Activated CD8-positive, alpha-beta memory T cell treated with anti-CD3 and anti-CD28 coated beads, Interleukin-2, amount 50 U/mL, for 24 hours (primary cell): ENCODE data around the gene SURF6.
"Not testable (repeated sequence)": the region's sequence is repeated elsewhere in the genome, so short reads cannot be mapped to it uniquely, and the experiment has no call there.

Experiments used
- DNase-seq: peaks from one replicate; pipeline ENCODE4 v3.0.0-alpha.2; 2020; ENCODE audit errors: extremely low read depth

Gene SURF6

DNA sequence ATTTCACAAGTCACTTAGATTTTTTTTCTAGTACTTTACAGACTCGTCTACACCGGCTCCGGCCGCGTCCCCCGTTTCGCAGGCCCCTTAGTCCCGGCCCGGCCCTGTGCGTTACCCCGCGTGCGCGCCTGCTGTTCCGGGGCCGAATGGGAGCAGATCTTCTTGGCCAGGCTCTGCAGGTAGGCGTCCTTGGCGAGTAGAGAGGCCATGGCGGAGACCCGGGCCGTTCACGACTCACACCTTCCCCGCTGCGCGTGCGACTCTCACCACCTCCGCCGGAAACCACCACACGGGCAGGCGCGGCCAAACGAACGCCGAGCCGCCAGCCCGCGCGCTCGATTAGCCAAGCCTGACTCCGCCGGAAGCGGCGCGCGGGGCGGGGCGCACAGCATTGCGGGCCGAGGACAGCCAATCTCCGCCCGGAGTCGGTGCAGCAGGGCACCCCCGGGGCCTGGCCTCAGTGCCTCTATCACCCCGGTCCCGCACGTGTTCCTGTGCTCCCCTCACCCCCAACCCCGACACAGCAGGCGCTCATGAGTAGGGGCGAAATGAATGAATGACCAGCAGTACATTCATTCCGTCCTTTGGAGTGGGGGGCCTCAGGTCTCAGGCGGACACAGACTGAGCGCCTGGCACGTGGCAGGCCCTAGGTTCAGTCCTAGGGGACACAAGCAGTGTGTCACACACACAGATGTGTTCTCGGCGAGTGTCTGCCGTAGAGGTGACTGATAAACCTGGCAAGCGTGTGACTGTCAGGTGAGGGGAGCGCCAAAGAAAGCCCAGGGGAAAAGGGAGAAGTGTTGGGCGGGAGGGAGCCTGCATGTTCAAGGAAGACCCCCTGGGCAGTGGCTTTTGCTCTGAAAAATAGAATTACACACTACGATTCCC, at the start of gene SURF6:
Gene SURF6 (minus strand): TSS at position 265 of the 888 bp plus-strand sequence. CDS start 56 bp downstream, at position 209.
- DNase-seq = peak; percentile 84

- DNase-seq = no peak
Measured at GRCh38 chr9:133385452-133385851, 49.5 kb upstream of the SURF6 start.

DNA sequence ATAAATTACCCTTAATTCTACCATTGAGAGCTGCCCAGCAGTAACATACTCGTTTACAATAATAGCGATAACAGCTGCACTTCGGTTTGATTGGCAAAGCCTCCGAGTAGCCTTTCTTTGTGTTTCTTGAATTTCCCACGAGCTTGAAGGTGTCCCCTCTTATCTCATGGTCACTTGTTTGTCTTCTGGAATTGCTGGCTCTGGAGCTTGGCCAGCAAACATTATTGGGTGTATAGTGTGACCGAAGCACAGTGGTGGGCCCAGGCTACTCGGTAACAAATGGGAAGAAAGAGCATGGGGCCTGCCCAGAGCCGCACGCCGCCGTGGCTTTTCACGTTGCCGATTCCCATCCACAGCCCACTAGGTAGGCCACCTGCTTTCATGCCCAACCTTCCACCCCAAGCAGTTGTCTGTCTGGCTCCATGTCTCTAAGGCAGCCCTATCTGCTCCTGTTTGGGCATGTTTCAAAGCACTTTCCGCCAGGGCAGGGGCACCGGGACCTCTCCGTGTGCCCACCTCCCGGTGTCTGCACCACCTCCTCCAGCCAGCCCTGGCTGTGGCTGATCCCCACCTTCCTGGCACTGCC, 48.8 kb upstream of the SURF6 start:
- DNase-seq = no peak

- no peak for DNase-seq
Measured at GRCh38 chr9:133383438-133383837, 47.5 kb upstream of the SURF6 start.

DNA sequence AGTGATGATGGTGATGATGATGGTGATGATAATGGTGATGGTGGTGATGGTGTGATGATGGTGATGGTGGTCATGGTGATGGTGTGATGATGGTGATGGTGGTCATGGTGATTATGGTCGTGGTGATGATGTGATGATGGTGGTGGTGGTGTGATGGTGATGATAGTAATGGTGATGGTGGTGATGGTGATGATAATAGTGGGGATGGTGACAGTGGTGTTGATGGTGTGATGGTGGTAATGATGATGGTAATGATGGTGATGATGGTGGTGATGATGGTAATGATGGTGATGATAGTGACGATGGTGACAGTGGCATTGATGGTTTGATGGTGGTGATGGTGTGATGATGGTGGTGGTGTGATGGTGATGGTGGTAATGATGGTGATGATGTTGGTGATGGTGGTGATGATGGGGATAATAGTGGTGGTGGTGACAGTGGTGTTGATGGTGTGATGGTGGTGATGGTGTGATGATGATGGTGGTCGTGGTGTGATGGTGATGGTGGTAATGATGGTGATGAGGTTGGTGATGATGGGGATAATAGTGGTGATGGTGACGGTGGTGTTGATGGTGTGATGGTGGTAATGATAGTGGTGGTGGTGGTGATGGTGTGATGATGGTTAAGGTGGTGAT, 46.6 kb upstream of the SURF6 start:
- no peak for DNase-seq

GRCh38 chr9:133380734-133381133, 44.7 kb upstream of the SURF6 start:
- DNase-seq = no peak

GRCh38 chr9:133379153-133380086, 43.4 kb upstream of the SURF6 start:
- DNase-seq = no peak

DNA sequence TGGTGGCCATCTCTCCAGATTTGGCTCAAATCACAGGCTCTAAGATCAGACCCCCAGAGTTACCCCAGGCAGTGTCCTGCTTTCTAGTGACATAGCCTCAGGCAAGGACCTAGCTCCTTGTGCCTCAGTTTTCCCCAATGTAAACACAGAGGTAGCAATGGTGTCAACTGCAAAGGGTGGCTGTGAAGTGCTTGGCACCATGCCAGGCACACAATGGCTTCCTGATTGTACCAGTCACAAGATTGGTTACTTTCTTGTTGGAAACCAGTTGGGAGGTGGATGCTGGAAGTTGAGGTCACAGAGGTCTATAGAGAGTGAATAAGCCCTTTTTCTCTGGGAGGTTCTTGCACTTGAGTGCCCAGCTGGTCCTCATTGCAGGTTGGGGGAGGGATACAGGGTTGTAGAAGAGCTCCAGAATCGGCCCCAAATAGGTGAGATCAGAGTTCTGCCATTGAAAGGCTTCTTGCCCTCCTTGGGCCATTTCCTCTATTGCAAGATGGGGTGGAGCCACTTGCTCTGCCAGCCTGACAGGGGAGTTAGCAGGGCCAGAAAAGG, 42.5 kb upstream of the SURF6 start:
- DNase-seq = no peak

DNA sequence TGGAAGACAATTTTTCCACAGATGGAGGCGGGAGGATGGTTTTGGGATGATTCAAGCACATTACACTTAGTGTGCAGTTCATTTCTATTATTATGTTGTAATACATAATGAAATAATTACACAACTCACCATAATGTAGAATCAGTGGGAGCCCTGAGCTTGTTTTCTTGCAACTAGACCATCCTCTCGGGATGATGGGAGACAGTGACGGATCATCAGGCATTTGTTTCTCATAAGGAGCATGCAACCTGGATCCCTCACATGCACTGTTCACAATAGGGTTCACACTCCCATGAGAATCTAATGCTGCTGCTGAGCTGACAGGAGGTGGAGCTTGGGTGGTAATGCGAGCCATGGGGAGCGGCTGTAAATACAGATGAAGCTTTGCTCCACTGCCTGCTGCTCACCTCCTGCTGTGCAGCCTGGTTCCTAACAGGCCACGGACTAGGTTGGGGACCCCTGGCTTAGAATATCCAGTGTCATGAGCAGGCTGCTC, 41.8 kb upstream of the SURF6 start:
- DNase-seq = no peak

DNA sequence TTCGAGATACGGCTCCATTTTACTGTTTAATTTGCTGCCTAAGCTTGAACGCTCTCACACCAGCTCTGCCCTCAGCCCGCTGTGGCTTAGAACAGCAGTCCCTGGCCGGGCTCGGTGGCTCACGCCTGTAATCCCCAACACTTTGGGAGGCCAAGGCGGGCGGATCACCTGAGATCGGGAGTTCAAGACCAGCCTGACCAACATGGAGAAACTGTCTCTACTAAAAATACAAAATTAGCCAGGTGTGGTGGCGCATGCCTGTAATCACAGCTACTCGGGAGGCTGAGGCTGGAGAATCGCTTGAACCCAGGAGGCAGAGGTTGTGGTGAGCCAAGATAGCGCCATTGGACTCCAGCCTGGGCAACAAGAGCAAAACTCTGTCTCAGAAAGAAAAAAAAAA, 41.3 kb upstream of the SURF6 start:
- not testable (repeated sequence) for DNase-seq

GRCh38 chr9:133375724-133376654, 40.0 kb upstream of the SURF6 start, which contains the start of the genes STKLD1 and SURF4:
STKLD1 (plus strand) TSS chr9:133376366; CDS start chr9:133376474, 108 bp downstream.
SURF4 (minus strand) TSS chr9:133376060; CDS start chr9:133375969, 91 bp downstream.
- DNase-seq = peak; percentile 79

DNA sequence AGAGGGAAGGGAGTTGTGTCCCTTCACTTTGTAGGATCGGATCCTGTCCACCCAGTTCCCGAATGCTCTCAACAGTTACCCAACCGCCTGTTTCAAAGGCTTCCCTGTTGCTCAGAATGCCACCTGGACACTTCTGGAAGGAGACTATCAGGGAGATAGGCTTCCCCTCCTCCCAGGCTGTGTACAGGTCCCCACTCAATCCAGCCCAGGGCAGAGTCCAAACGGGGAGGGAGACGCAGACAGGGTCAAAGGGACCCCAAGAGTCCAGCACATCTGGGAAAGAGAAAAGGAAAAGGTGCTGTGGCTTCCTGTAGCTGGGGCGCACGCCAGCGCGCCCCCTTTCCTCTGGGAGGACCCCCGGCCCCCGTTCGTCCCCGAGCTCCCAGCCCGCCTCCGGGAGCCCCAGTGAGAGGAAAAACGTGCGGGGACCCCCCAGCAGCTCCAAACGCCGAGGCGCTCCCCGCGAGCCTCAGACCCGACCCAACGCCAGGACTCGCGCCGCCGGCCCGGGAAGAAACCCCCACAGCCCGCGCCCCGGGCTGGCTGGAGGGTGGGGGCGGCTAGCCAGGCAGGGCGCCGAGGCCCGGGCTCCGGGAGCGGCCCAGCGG, 39.2 kb upstream of the SURF6 start:
- DNase-seq = no peak

GRCh38 chr9:133374612-133375115, 38.7 kb upstream of the SURF6 start:
- DNase-seq = no peak

- DNase-seq = no peak
Measured at GRCh38 chr9:133372144-133372543, 36.2 kb upstream of the SURF6 start.

GRCh38 chr9:133371261-133371711, 35.3 kb upstream of the SURF6 start:
- peak; percentile 68 for DNase-seq

- DNase-seq = no peak
Measured at GRCh38 chr9:133370685-133371084, 34.7 kb upstream of the SURF6 start.

- DNase-seq = no peak
Measured at GRCh38 chr9:133369933-133370332, 33.9 kb upstream of the SURF6 start.

GRCh38 chr9:133369422-133369821, 33.4 kb upstream of the SURF6 start:
- no peak for DNase-seq

- DNase-seq = no peak
Measured at GRCh38 chr9:133368249-133368881, 32.4 kb upstream of the SURF6 start.
